GM23248 (cell line): ENCODE data around the gene UBQLN4.

Experiments
- EZH2 ChIP-seq: fragments of 200-600 bp; sonication (generic); IDR thresholded peaks from 2 replicates; pipeline ENCODE4 v1.6.1; 2018; ENCODE audit warnings: antibody characterized with exemption, mild to moderate bottlenecking; ENCODE audit not compliant: insufficient read depth, poor library complexity, severe bottlenecking
- EZH2phosphoT487 ChIP-seq: fragments of 200-600 bp; sonication (generic); IDR thresholded peaks from 2 replicates; pipeline ENCODE4 v1.6.1; 2018; ENCODE audit warnings: antibody characterized with exemption, moderate library complexity, mild to moderate bottlenecking, low read depth; ENCODE audit not compliant: insufficient read depth

DNA sequence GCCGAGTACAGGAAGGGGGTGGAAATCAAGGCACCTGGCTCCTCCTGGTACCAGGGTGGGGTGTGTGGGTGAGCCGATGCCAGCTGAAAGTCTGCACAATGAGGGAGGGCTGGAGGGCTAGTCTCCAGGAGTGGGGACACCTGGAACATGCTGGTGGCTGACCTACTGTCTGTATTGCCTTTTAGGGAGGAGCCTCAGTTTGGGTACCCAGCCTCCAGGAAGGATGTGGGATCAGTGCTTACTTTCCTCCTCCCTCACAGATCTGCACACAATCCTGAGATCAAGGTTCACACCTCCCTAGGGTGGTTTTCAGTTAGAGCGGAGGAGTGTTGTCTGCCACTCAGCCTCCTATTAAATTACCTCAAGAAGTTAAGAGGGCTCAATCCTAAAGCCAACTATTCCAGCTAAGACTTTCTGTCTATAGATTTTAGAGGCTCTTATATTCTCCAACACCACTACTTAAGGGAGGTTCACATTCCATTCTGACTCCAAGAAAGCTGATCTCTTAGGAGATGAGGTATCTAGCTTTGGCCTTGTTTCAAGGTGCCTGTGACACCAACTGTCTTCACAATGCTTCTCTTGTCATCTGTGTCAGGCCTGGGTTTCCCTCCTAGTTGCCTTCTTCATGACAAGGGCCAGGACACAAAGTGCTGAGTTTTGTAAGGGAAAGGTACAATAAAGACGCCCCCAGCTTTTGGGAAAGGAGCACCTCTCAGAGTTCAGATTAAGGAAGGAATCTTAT, 48.6 kb downstream of the UBQLN4 start:
- TF ChIP-seq EZH2 (no peak), EZH2phosphoT487 (no peak)
